HepG2 (cell line): ENCODE data around the gene GSAP. TPM values are rescaled to one million over a fixed set of nuclear protein-coding genes. Genes with fewer than 3 reads are reported as not detected.

Experiments used
- ATAC-seq: fragments of 200-7000 bp; cut with Tn5 transposase; 3 replicates; pipeline ENCODE4 v1.9.1; 2020; ENCODE audit warnings: mild to moderate bottlenecking, moderate library complexity
- BruUV-seq: library from RNA; stranded (reverse); fragments of 400-500 nt; replicated peaks from 2 replicates; lab custom pipeline; 2021; lab: Mats Ljungman, UMichigan
- CTCF ChIA-PET: fragments of 300-600 bp; formaldehyde crosslinking; extraction: SDS; loops from one replicate; lab custom pipeline; 2021; ENCODE audit warnings: low total read pairs, inconsistent platforms, low intra/inter-chr PET ratio; lab: Yijun Ruan, JAX
- POLR2A ChIA-PET: fragments of 350-600 bp; sonication (Branson Sonifier 250); formaldehyde crosslinking; loops from one replicate; lab custom pipeline; 2020; ENCODE audit warnings: antibody characterized with exemption, inconsistent platforms; lab: Yijun Ruan, JAX
- DNase-seq: peaks from one replicate; pipeline ENCODE4 v3.0.0-alpha.2; 2015; ENCODE audit warnings: low spot score
- FAIRE-seq: peaks from 3 replicates; lab custom pipeline; 2011; peaks lifted over from hg19 to GRCh38; lab: Jason Lieb, UNC
- H2AFZ ChIP-seq: one replicate; pipeline ENCODE4 v1.6.1; 2011; ENCODE audit warnings: low read length, inconsistent platforms
- H3K27ac ChIP-seq: fragments of 300-600 bp; 3 replicates; pipeline ENCODE4 v1.8.0; 2011; ENCODE audit warnings: mixed run types, mild to moderate bottlenecking, mixed read lengths, low read length, inconsistent platforms; ENCODE audit not compliant: insufficient read depth; ENCODE audit errors: extremely low read length
- H3K27me3 ChIP-seq, 2 experiments: fragments of 200-600 bp in 1 of 2; 2 replicates in 1 of 2; 3 replicates in 1 of 2; pipeline versions ENCODE4 v1.6.0 to v1.8.0; 2011; ENCODE audit warnings: low read length in 2 of 2, mild to moderate bottlenecking in 2 of 2, moderate library complexity in 2 of 2, inconsistent platforms in 1 of 2; ENCODE audit not compliant: insufficient read depth in 2 of 2, control insufficient read depth in 1 of 2
- H3K36me3 ChIP-seq, 2 experiments: fragments of 200-600 bp in 1 of 2; replicated peaks in 1 of 2; 2 replicates in 1 of 2; 3 replicates in 1 of 2; pipeline versions ENCODE4 v1.5.1 to v1.8.0; 2011; ENCODE audit warnings: low read length in 2 of 2, inconsistent platforms in 1 of 2; ENCODE audit not compliant: insufficient read depth in 2 of 2, control insufficient read depth in 1 of 2
- H3K4me1 ChIP-seq: 2 replicates; pipeline ENCODE4 v1.5.1; 2012; ENCODE audit warnings: low read length, inconsistent platforms; ENCODE audit not compliant: insufficient read depth
- H3K4me2 ChIP-seq: 2 replicates; pipeline ENCODE4 v1.6.0; 2011; ENCODE audit warnings: low read depth, low read length, inconsistent platforms
- H3K4me3 ChIP-seq, 3 experiments: fragments of 200-600 bp in 1 of 3; sonication (generic), shearing (Covaris generic) in 1 of 3; replicated peaks in 1 of 3; 2 replicates each; pipeline ENCODE4 v1.5.1; 2011 to 2016; ENCODE audit warnings: low read length in 3 of 3, inconsistent platforms in 2 of 3, low read depth in 2 of 3, mild to moderate bottlenecking in 2 of 3, control low read depth in 1 of 3, mixed read lengths in 1 of 3; ENCODE audit not compliant: insufficient read depth in 1 of 3
- H3K79me2 ChIP-seq: one replicate; pipeline ENCODE4 v1.6.1; 2011; ENCODE audit warnings: low read length, inconsistent platforms; ENCODE audit not compliant: insufficient read depth
- H3K9ac ChIP-seq: 2 replicates; pipeline ENCODE4 v1.6.0; 2011; ENCODE audit warnings: mild to moderate bottlenecking, low read depth, low read length, inconsistent platforms; ENCODE audit not compliant: insufficient read depth
- H3K9me3 ChIP-seq: 2 replicates; pipeline ENCODE4 v1.5.1; 2012; ENCODE audit warnings: mild to moderate bottlenecking, low read length
- H4K20me1 ChIP-seq: 2 replicates; pipeline ENCODE4 v1.6.0; 2011; ENCODE audit warnings: inconsistent platforms, mild to moderate bottlenecking, low read length, moderate library complexity; ENCODE audit not compliant: insufficient read depth
- ATM ChIP-seq: fragments of 450-650 bp; IDR thresholded peaks from 2 replicates; pipeline ENCODE4 v1.7.1; 2017; ENCODE audit warnings: mild to moderate bottlenecking, borderline replicate concordance
- ISX ChIP-seq: sonication (generic); formaldehyde crosslinking; conservative IDR thresholded peaks from 2 replicates; pipeline ENCODE4 v1.5.0; 2020; ENCODE audit warnings: missing genetic modification reagents
- KDM3A ChIP-seq: IDR thresholded peaks from 2 replicates; pipeline ENCODE4 v1.6.1; 2018; ENCODE audit warnings: low read depth, missing compliant biosample characterization
- KLF16 ChIP-seq, 2 experiments: sonication (generic) in 1 of 2; formaldehyde crosslinking in 1 of 2; IDR thresholded peaks; 2 replicates each; pipeline versions ENCODE4 v1.6.1 to v1.8.0; 2016 to 2023; ENCODE audit warnings: missing genetic modification reagents in 2 of 2, missing compliant biosample characterization in 1 of 2
- MEF2D ChIP-seq: sonication (generic); formaldehyde crosslinking; IDR thresholded peaks from 2 replicates; pipeline ENCODE4 v1.5.1; 2020; ENCODE audit warnings: mild to moderate bottlenecking, missing genetic modification reagents
- POLR2AphosphoS2 ChIP-seq: IDR thresholded peaks from 2 replicates; pipeline ENCODE4 v1.6.1; 2011; ENCODE audit warnings: low read depth, low read length, improper control_type of control experiment
- PPARG ChIP-seq: conservative IDR thresholded peaks from 2 replicates; pipeline ENCODE4 v1.6.1; 2016; ENCODE audit warnings: missing biosample characterization, missing genetic modification reagents
- SOX13 ChIP-seq, 3 experiments: fragments of 450-650 bp in 1 of 3; sonication (generic) in 1 of 3; formaldehyde crosslinking in 1 of 3; IDR thresholded peaks in 2 of 3; conservative IDR thresholded peaks in 1 of 3; 2 replicates each; pipeline versions ENCODE4 v1.5.0 to v1.6.1; 2016 to 2020; ENCODE audit warnings: antibody characterized with exemption in 1 of 3, mild to moderate bottlenecking in 1 of 3, missing compliant biosample characterization in 1 of 3, missing genetic modification reagents in 1 of 3, moderate library complexity in 1 of 3
- ZNF619 ChIP-seq: sonication (generic); formaldehyde crosslinking; IDR thresholded peaks from 2 replicates; pipeline ENCODE4 v1.4.0; 2020; ENCODE audit warnings: mild to moderate bottlenecking, missing genetic modification reagents
- ZNF713 ChIP-seq: sonication (generic); formaldehyde crosslinking; IDR thresholded peaks from 2 replicates; pipeline ENCODE4 v1.4.0; 2020; ENCODE audit warnings: mild to moderate bottlenecking, missing genetic modification reagents
- ZSCAN12 ChIP-seq: sonication (generic); formaldehyde crosslinking; IDR thresholded peaks from 2 replicates; pipeline ENCODE4 v1.9.0; 2021; ENCODE audit warnings: mild to moderate bottlenecking, missing genetic modification reagents
- WGBS: methylation state at CpG from one replicate; pipeline ENCODE4 v1.1.6; 2017; ENCODE audit warnings: low lambda C conversion rate; 5-methylcytosine and 5-hydroxymethylcytosine counted together
- in situ Hi-C: cut with HindIII; loops from 2 replicates; pipeline ENCODE4 v1.10.0; 2017; ENCODE audit warnings: low pct_unique_long_range_greater_than_20kb; ENCODE audit not compliant: extremely low pct_ligation_motif_present
- intact Hi-C: fragments of 100-400 bp; cut with micrococcal nuclease; formaldehyde crosslinking; loops from one replicate; pipeline ENCODE4 v1.10.0; 2022; ENCODE audit not compliant: unreplicated experiment
- polyA plus RNA-seq, 8 experiments: library from polyadenylated mRNA; depleted of rRNA in 3 of 8; stranded (reverse) in 7 of 8; unstranded in 1 of 8; fragments of >200 nt; fragmentation: Illumina TruSeq in 4 of 8; extraction: Trizol in 4 of 8; gene quantifications; 2 replicates each; pipeline versions ENCODE4 v1.2.1 to v1.2.3, GENCODE V29; 2011 to 2016; ENCODE audit warnings: low read depth in 4 of 8, missing spikeins in 1 of 8, mixed read lengths in 1 of 8; ENCODE audit not compliant: insufficient read depth in 1 of 8
- total RNA-seq, 5 experiments: library from RNA; depleted of rRNA; stranded (reverse); fragments of >200 nt; fragmentation: Illumina TruSeq; extraction: Trizol; gene quantifications; 2 replicates each; pipeline ENCODE4 v1.2.3, GENCODE V29; 2016; ENCODE audit warnings: low read depth in 1 of 5
- TF ChIP-seq, protein P1 (sequence below): sonication (generic); formaldehyde crosslinking; IDR thresholded peaks from 2 replicates; pipeline ENCODE4 v1.4.0; 2020; ENCODE audit warnings: missing genetic modification reagents
- TF ChIP-seq, protein P2 (sequence below): sonication (generic); formaldehyde crosslinking; IDR thresholded peaks from 2 replicates; pipeline ENCODE4 v1.8.1; 2023; ENCODE audit warnings: mild to moderate bottlenecking, moderate library complexity, missing genetic modification reagents
- TF ChIP-seq, protein P3 (sequence below): IDR thresholded peaks from 2 replicates; pipeline ENCODE4 v1.6.1; 2016; ENCODE audit warnings: low read depth, missing genetic modification reagents, missing compliant biosample characterization

The GSAP gene
- total and polyA plus RNA-seq, 2 of the 13 experiments (the other 11 are each of a cell fraction or from before 2014, with no cell fraction given): 34.6 to 40.6 TPM

DNA sequence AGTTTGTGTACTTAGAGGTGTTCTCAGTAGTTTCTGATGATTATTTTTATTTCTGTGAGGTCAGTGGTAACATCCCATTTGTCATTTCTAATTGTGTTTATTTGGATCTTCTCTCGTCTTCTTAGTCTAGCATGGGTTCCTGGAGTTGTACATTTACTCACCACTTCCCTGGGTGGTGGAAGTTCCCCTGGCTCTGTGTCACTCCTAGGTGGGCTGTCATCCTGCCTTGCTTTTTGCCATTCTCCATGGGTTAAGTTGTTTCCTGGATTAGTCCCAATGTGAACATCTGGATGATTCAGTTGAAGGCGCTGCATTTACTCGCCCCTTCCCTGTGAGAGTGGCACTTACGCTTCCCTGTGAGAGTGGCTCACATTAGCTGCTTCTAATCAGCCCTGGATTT lies 48.2 kb downstream of the GSAP start (continued):
- TF ChIP-seq, protein P1, sequence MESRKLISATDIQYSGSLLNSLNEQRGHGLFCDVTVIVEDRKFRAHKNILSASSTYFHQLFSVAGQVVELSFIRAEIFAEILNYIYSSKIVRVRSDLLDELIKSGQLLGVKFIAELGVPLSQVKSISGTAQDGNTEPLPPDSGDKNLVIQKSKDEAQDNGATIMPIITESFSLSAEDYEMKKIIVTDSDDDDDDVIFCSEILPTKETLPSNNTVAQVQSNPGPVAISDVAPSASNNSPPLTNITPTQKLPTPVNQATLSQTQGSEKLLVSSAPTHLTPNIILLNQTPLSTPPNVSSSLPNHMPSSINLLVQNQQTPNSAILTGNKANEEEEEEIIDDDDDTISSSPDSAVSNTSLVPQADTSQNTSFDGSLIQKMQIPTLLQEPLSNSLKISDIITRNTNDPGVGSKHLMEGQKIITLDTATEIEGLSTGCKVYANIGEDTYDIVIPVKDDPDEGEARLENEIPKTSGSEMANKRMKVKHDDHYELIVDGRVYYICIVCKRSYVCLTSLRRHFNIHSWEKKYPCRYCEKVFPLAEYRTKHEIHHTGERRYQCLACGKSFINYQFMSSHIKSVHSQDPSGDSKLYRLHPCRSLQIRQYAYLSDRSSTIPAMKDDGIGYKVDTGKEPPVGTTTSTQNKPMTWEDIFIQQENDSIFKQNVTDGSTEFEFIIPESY (CRISPR knock-in tag): no peak
- TF ChIP-seq ZNF713 (CRISPR knock-in tag) (no peak), ATM (no peak)

DNA sequence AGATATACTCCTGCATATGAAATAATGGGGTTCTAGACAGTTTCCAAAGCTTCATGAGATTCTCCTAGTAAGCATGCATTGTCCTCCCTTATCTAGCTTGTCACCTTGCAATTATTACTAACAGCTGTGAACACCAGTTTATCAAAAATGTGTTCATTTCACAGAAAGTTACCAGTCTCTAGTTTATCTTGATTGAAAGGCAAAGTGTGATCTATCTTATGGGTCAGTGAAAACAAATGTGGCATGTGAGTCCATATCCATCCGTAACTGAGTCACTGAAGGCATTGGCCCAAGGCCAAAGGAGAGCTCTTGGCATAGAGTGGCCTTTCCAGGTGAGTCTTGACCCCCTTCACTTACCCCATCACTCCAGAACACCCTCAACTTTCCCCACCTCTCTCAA lies 53.2 kb downstream of the GSAP start:
- DNase-seq (no peak), ATAC-seq (no peak), FAIRE-seq (no peak)
- intact Hi-C loops: no loop called here
- Histone ChIP-seq H3K36me3 (peaks cover 0 to 9% of the 10 kb centered on the region in 2 experiments; a peak in 4 of 5 replicates), H3K9ac (no peak overlapping the region), H3K27me3 (no peaks in the 10 kb centered on the region), H3K79me2 (no peaks in the 10 kb centered on the region), H3K27ac (no peak overlapping the region), H2AFZ (no peak overlapping the region), H3K4me1 (peaks cover 28% of the 10 kb centered on the region), H3K9me3 (no peaks in the 10 kb centered on the region), H3K4me3 (no peak overlapping the region), H4K20me1 (no peaks in the 10 kb centered on the region), H3K4me2 (no peak overlapping the region)
- in situ Hi-C loops: no loop called here
- 100% methylated on average over 1 of the region's 1 CpG for WGBS
- CTCF ChIA-PET: no interaction called here
- POLR2A ChIA-PET: interaction anchor here (0.8 to 2.1 kb wide), 2 partner anchors 53 to 173 kb away, joined by 3 to 8 read pairs; partner anchors contain the start of gene GSAP
- no TSS peak for BruUV-seq
- TF ChIP-seq POLR2AphosphoS2 (no peak), PPARG (no peak), MEF2D (CRISPR knock-in tag) (no peak), KLF16 (CRISPR knock-in tag; IDR thresholded peaks at IDR 0.05) (no peak), KDM3A (CRISPR knock-in tag) (no peak), ISX (CRISPR knock-in tag) (no peak), ZNF619 (CRISPR knock-in tag) (no peak), ZSCAN12 (CRISPR knock-in tag) (no peak), SOX13 (IDR thresholded peaks at IDR 0.05) (no peak), SOX13 (CRISPR knock-in tag; conservative IDR thresholded peaks at IDR 0.05 in 1 of 2, IDR thresholded peaks at IDR 0.05 in 1 of 2) (no peak)
- TF ChIP-seq, protein P2, sequence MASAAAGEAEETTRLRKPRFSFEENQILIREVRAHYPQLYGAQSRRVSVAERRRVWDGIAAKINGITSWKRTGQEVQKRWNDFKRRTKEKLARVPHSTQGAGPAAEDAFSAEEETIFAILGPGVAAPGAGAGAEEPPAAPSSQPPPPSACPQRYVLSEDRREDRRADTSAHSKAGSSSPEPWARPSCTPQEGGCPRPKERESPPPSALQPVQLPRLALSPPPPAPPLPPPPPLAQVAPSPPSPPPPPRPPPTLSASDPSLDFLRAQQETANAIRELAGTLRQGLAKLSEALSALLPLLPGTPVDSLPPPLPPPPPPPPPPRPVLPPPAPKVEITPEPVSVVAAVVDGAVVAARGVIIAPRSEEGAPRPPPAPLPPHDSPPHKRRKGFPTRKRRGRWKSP: no peak
- TF ChIP-seq, protein P3, sequence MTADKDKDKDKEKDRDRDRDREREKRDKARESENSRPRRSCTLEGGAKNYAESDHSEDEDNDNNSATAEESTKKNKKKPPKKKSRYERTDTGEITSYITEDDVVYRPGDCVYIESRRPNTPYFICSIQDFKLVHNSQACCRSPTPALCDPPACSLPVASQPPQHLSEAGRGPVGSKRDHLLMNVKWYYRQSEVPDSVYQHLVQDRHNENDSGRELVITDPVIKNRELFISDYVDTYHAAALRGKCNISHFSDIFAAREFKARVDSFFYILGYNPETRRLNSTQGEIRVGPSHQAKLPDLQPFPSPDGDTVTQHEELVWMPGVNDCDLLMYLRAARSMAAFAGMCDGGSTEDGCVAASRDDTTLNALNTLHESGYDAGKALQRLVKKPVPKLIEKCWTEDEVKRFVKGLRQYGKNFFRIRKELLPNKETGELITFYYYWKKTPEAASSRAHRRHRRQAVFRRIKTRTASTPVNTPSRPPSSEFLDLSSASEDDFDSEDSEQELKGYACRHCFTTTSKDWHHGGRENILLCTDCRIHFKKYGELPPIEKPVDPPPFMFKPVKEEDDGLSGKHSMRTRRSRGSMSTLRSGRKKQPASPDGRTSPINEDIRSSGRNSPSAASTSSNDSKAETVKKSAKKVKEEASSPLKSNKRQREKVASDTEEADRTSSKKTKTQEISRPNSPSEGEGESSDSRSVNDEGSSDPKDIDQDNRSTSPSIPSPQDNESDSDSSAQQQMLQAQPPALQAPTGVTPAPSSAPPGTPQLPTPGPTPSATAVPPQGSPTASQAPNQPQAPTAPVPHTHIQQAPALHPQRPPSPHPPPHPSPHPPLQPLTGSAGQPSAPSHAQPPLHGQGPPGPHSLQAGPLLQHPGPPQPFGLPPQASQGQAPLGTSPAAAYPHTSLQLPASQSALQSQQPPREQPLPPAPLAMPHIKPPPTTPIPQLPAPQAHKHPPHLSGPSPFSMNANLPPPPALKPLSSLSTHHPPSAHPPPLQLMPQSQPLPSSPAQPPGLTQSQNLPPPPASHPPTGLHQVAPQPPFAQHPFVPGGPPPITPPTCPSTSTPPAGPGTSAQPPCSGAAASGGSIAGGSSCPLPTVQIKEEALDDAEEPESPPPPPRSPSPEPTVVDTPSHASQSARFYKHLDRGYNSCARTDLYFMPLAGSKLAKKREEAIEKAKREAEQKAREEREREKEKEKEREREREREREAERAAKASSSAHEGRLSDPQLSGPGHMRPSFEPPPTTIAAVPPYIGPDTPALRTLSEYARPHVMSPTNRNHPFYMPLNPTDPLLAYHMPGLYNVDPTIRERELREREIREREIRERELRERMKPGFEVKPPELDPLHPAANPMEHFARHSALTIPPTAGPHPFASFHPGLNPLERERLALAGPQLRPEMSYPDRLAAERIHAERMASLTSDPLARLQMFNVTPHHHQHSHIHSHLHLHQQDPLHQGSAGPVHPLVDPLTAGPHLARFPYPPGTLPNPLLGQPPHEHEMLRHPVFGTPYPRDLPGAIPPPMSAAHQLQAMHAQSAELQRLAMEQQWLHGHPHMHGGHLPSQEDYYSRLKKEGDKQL (CRISPR knock-in tag): no peak
